WTC11 (cell line): ENCODE measurements around the gene LRRC7.

Experiments
- CTCF ChIP-seq: fragments of 200-600 bp; IDR thresholded peaks from 2 replicates; pipeline ENCODE4 v1.8.0; 2022; ENCODE audit warnings: antibody characterized with exemption
- ESRRA ChIP-seq: sonication (generic); formaldehyde crosslinking; IDR thresholded peaks from 2 replicates; pipeline ENCODE4 v1.8.1; 2022; ENCODE audit warnings: mild to moderate bottlenecking, missing genetic modification reagents, borderline replicate concordance
- MAX ChIP-seq: sonication (generic); formaldehyde crosslinking; IDR thresholded peaks from 2 replicates; pipeline ENCODE4 v1.8.0; 2022; ENCODE audit warnings: mild to moderate bottlenecking, missing genetic modification reagents
- SP1 ChIP-seq: sonication (generic); formaldehyde crosslinking; conservative IDR thresholded peaks from 2 replicates; pipeline ENCODE4 v1.8.1; 2022; ENCODE audit warnings: missing genetic modification reagents
- ZNF138 ChIP-seq: sonication (generic); formaldehyde crosslinking; conservative IDR thresholded peaks from 2 replicates; pipeline ENCODE4 v1.8.1; 2022; ENCODE audit warnings: mild to moderate bottlenecking, moderate library complexity, missing genetic modification reagents

- TF ChIP-seq MAX (CRISPR knock-in tag) (no peak), CTCF (no peak), ESRRA (no peak), SP1 (CRISPR knock-in tag) (no peak), ZNF138 (no peak)
Observed at GRCh38 chr1:69697340-69697739, 129.6 kb downstream of the LRRC7 start.
